Liver (tissue), 9 donors: ENCODE results near the gene CCSER2. TPM values are rescaled to one million over a fixed set of nuclear protein-coding genes. Genes with fewer than 3 reads are reported as not detected.

Experiments
- DNase-seq: peaks from one replicate; pipeline ENCODE4 v3.0.0-alpha.2; 2017; ENCODE audit warnings: low spot score
- H3K27ac ChIP-seq, 2 donors: one replicate each; pipeline ENCODE4 v1.7.0; 2013; ENCODE audit warnings: inconsistent platforms in 2 of 2, low read length in 2 of 2, control low read depth in 1 of 2, low read depth in 1 of 2, mild to moderate bottlenecking in 1 of 2
- H3K27me3 ChIP-seq, 4 donors: one replicate each; pipeline versions ENCODE4 v1.6.1 to v1.7.0; 2013; ENCODE audit warnings: low read length in 3 of 4, inconsistent platforms in 1 of 4, mild to moderate bottlenecking in 1 of 4, moderate library complexity in 1 of 4; ENCODE audit not compliant: control insufficient read depth in 4 of 4, insufficient read depth in 4 of 4
- H3K36me3 ChIP-seq, 4 donors: one replicate each; pipeline versions ENCODE4 v1.6.1 to v1.7.0; 2013; ENCODE audit warnings: low read length in 3 of 4, mild to moderate bottlenecking in 3 of 4, low read depth in 1 of 4, moderate library complexity in 1 of 4; ENCODE audit not compliant: control insufficient read depth in 4 of 4, insufficient read depth in 3 of 4
- H3K4me1 ChIP-seq, 4 donors: one replicate each; pipeline versions ENCODE4 v1.6.1 to v1.7.0; 2013; ENCODE audit warnings: low read length in 3 of 4, mild to moderate bottlenecking in 3 of 4, moderate library complexity in 1 of 4; ENCODE audit not compliant: control insufficient read depth in 4 of 4, insufficient read depth in 4 of 4
- H3K4me3 ChIP-seq, 3 donors: one replicate each; pipeline versions ENCODE4 v1.6.1 to v1.7.0; 2013; ENCODE audit warnings: low read length in 3 of 3, control low read depth in 1 of 3, low read depth in 1 of 3, mild to moderate bottlenecking in 1 of 3
- H3K9ac ChIP-seq, 2 donors: one replicate each; pipeline ENCODE4 v1.7.0; 2013; ENCODE audit warnings: low read length in 2 of 2, mild to moderate bottlenecking in 2 of 2, moderate library complexity in 2 of 2, control low read depth in 1 of 2, low read depth in 1 of 2
- H3K9me3 ChIP-seq, 4 donors: one replicate each; pipeline versions ENCODE4 v1.6.1 to v1.7.0; 2013; ENCODE audit warnings: low read length in 3 of 4; ENCODE audit not compliant: control insufficient read depth in 4 of 4
- EGR1 ChIP-seq, 2 donors: IDR thresholded peaks; 2 replicates each; pipeline ENCODE4 v1.6.1; 2016 to 2018; ENCODE audit warnings: antibody characterized with exemption in 2 of 2, low read depth in 2 of 2
- FOXA1 ChIP-seq: IDR thresholded peaks from 2 replicates; pipeline ENCODE4 v1.6.1; 2016; ENCODE audit warnings: antibody characterized with exemption
- FOXA2 ChIP-seq: IDR thresholded peaks from 2 replicates; pipeline ENCODE4 v1.6.1; 2016; ENCODE audit warnings: antibody characterized with exemption
- GABPA ChIP-seq, 2 donors: IDR thresholded peaks in 1 of 2; conservative IDR thresholded peaks in 1 of 2; 2 replicates each; pipeline ENCODE4 v1.6.1; 2016; ENCODE audit warnings: antibody characterized with exemption in 2 of 2, mild to moderate bottlenecking in 1 of 2, moderate library complexity in 1 of 2
- HNF4A ChIP-seq, 2 donors: conservative IDR thresholded peaks; 2 replicates each; pipeline ENCODE4 v1.6.1; 2016; ENCODE audit warnings: antibody characterized with exemption in 2 of 2, mild to moderate bottlenecking in 2 of 2
- HNF4G ChIP-seq: IDR thresholded peaks from 2 replicates; pipeline ENCODE4 v1.6.1; 2016; ENCODE audit warnings: antibody characterized with exemption
- JUND ChIP-seq, 2 donors: IDR thresholded peaks; 2 replicates each; pipeline ENCODE4 v1.6.1; 2016; ENCODE audit warnings: antibody characterized with exemption in 2 of 2
- NR2F2 ChIP-seq: IDR thresholded peaks from 2 replicates; pipeline ENCODE4 v1.6.1; 2016; ENCODE audit warnings: antibody characterized with exemption
- RAD21 ChIP-seq, 2 donors: IDR thresholded peaks; 2 replicates each; pipeline ENCODE4 v1.6.1; 2016; ENCODE audit warnings: antibody characterized with exemption in 2 of 2, mild to moderate bottlenecking in 2 of 2
- RXRA ChIP-seq, 2 donors: IDR thresholded peaks; 2 replicates each; pipeline ENCODE4 v1.6.1; 2017 to 2018; ENCODE audit warnings: antibody characterized with exemption in 2 of 2, mild to moderate bottlenecking in 1 of 2
- SP1 ChIP-seq: IDR thresholded peaks from 2 replicates; pipeline ENCODE4 v1.6.1; 2018; ENCODE audit warnings: antibody characterized with exemption, mild to moderate bottlenecking
- TAF1 ChIP-seq: conservative IDR thresholded peaks from 2 replicates; pipeline ENCODE4 v1.6.1; 2016; ENCODE audit warnings: antibody characterized with exemption, mild to moderate bottlenecking
- YY1 ChIP-seq: IDR thresholded peaks from 2 replicates; pipeline ENCODE4 v1.6.1; 2016; ENCODE audit warnings: antibody characterized with exemption, mild to moderate bottlenecking
- WGBS: extraction: QIAGEN DNeasy Blood & Tissue Kit; methylation state at CpG from one replicate; pipeline ENCODE4 v1.1.7; 2013; 5-methylcytosine and 5-hydroxymethylcytosine counted together
- polyA plus RNA-seq, 2 donors: library from polyadenylated mRNA; stranded (reverse) in 1 of 2; unstranded in 1 of 2; fragments of 200-250 nt in 1 of 2; fragments of >200 nt in 1 of 2; fragmentation: Nextera tagmentation in 1 of 2; extraction: Ambion mirVana in 1 of 2; gene quantifications; one replicate each; pipeline versions ENCODE4 v1.2.1 to v1.2.3, GENCODE V29; 2013 to 2015
- total RNA-seq, 2 donors: library from RNA; depleted of rRNA; stranded (reverse); fragments of >200 nt; gene quantifications; one replicate each; pipeline ENCODE4 v1.2.3, GENCODE V29; 2014
- TF ChIP-seq, protein P1 (sequence below): fragments of 150-350 bp; IDR thresholded peaks from 2 replicates; pipeline ENCODE4 v1.5.1; 2017; ENCODE audit warnings: improper control_type of control experiment, low read depth, low read length; ENCODE audit not compliant: missing input control
- TF ChIP-seq, protein P2 (sequence below): IDR thresholded peaks from 2 replicates; pipeline ENCODE4 v1.6.1; 2016; ENCODE audit warnings: antibody characterized with exemption
- TF ChIP-seq, protein P3 (sequence below): IDR thresholded peaks from 2 replicates; pipeline ENCODE4 v1.6.1; 2016; ENCODE audit warnings: antibody characterized with exemption
- TF ChIP-seq, protein P4 (sequence below): IDR thresholded peaks from 2 replicates; pipeline ENCODE4 v1.6.1; 2016; ENCODE audit warnings: antibody characterized with exemption
- TF ChIP-seq, protein P5 (sequence below): IDR thresholded peaks from 2 replicates; pipeline ENCODE4 v1.6.1; 2016; ENCODE audit warnings: antibody characterized with exemption, mild to moderate bottlenecking
- donor health status: healthy.
- donor health status: healthy.
- donor health status: healthy.
- donor health status: healthy.
- donor health status: healthy.

Gene CCSER2
- total and polyA plus RNA-seq, 4 donors: 5.6 to 18.2 (median 12.1) TPM

DNA sequence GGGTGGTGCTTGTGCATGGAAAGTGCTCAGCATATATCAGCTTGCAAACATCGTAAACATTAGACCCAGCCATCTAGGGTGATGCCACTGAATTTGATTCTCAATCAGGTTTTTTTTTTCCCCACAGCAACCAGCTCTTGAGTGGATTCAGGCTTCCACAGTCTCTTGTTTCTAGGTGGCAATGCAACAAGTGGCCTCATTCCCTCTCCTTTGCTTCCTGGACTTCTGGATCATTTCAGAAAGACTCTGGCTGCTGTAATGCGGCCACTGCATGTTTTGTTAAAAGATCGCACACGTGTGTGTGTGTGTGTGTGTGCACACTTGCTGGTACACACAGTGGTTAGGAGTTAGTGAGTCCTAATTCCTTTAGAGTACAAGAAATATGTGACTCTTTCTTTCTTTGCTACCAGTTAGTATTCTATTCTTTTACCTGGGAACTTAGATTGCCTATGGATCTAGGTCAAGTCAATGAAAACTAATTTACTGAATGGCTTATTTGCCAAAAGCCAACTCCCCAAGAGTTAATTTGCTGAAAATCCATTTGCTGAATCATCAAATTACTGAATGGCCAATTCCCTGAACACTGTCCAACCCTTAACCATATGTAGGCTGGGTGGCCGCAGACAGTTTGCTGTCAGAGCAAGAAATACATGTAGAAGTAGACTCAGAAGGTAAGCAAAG, 222.5 kb downstream of the CCSER2 start:
- H3K27me3 ChIP-seq: no peaks in the 10 kb centered on the region
- TF ChIP-seq RAD21 (IDR thresholded peaks at IDR 0.05) (no peak), GABPA (IDR thresholded peaks at IDR 0.05 in 1 of 2, conservative IDR thresholded peaks at IDR 0.05 in 1 of 2) (no peak), NR2F2 (no peak), FOXA2 (no peak), HNF4A (conservative IDR thresholded peaks at IDR 0.05) (no peak), HNF4G (no peak), EGR1 (IDR thresholded peaks at IDR 0.05; ENCODE audit: low read depth in 2 of 2) (no peak), SP1 (no peak)
- TF ChIP-seq, protein P1, sequence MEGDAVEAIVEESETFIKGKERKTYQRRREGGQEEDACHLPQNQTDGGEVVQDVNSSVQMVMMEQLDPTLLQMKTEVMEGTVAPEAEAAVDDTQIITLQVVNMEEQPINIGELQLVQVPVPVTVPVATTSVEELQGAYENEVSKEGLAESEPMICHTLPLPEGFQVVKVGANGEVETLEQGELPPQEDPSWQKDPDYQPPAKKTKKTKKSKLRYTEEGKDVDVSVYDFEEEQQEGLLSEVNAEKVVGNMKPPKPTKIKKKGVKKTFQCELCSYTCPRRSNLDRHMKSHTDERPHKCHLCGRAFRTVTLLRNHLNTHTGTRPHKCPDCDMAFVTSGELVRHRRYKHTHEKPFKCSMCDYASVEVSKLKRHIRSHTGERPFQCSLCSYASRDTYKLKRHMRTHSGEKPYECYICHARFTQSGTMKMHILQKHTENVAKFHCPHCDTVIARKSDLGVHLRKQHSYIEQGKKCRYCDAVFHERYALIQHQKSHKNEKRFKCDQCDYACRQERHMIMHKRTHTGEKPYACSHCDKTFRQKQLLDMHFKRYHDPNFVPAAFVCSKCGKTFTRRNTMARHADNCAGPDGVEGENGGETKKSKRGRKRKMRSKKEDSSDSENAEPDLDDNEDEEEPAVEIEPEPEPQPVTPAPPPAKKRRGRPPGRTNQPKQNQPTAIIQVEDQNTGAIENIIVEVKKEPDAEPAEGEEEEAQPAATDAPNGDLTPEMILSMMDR: no peak
- TF ChIP-seq, protein P2, sequence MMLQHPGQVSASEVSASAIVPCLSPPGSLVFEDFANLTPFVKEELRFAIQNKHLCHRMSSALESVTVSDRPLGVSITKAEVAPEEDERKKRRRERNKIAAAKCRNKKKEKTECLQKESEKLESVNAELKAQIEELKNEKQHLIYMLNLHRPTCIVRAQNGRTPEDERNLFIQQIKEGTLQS: no peak
- TF ChIP-seq, protein P3, sequence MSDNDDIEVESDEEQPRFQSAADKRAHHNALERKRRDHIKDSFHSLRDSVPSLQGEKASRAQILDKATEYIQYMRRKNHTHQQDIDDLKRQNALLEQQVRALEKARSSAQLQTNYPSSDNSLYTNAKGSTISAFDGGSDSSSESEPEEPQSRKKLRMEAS: no peak
- H3K27ac ChIP-seq: no peak overlapping the region
- 93% methylated on average over 5 of the region's 5 CpGs for WGBS
- H3K9ac ChIP-seq: no peak overlapping the region
- H3K4me3 ChIP-seq: no peak overlapping the region
- no peak for DNase-seq
- H3K4me1 ChIP-seq: peaks cover 0 to 24% (median 15%) of the 10 kb centered on the region in 4 donors
- no peaks in the 10 kb centered on the region for H3K9me3 ChIP-seq
- no peaks in the 10 kb centered on the region for H3K36me3 ChIP-seq

DNA sequence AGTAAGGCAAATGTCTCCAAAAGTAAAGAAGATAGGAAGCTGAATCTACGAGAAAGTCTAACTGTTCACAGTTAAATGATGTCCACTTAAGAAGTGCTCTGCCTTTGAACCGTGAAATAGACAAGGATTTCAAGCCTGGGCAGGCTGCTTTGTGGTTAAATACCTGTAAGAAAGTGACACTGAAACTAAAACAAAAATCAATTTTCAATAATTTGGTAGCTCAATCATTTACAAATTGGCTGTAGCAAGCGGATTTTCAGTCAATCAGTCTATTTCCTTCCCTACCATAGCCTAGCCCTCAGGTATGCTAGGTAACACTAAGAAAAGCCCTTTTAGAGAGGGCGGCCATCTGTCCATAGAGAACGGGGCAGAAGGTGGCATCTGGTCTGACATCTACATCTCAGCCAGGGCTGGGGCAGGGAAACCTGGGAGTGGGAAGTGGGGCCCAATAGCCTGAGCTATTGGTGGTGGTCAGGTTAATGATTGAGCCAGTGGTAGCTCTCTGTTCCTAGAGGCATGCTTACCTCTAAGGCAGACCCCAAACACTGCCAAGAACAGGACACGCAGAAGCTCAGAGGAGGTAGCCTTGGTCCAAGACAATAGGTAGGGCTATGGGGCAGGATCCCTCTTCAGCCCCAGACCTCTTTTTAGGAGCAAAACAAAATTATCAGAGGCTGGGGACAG, 223.2 kb downstream of the CCSER2 start:
- Histone ChIP-seq H3K27ac (no peak overlapping the region), H3K9ac (no peak overlapping the region), H3K36me3 (no peaks in the 10 kb centered on the region), H3K27me3 (no peaks in the 10 kb centered on the region), H3K4me1 (peaks cover 0 to 24% (median 15%) of the 10 kb centered on the region in 4 donors), H3K4me3 (no peak overlapping the region), H3K9me3 (no peaks in the 10 kb centered on the region)
- TF ChIP-seq FOXA1 (no peak), GABPA (IDR thresholded peaks at IDR 0.05 in 1 of 2, conservative IDR thresholded peaks at IDR 0.05 in 1 of 2) (no peak), HNF4G (no peak), FOXA2 (no peak), YY1 (no peak), TAF1 (no peak), EGR1 (IDR thresholded peaks at IDR 0.05; ENCODE audit: low read depth in 2 of 2) (no peak), HNF4A (conservative IDR thresholded peaks at IDR 0.05) (no peak), SP1 (no peak), NR2F2 (no peak), RXRA (IDR thresholded peaks at IDR 0.05) (no peak), JUND (IDR thresholded peaks at IDR 0.05) (no peak)
- TF ChIP-seq, protein P1: no peak
- TF ChIP-seq, protein P2: no peak
- TF ChIP-seq, protein P3: no peak
- TF ChIP-seq, protein P4, sequence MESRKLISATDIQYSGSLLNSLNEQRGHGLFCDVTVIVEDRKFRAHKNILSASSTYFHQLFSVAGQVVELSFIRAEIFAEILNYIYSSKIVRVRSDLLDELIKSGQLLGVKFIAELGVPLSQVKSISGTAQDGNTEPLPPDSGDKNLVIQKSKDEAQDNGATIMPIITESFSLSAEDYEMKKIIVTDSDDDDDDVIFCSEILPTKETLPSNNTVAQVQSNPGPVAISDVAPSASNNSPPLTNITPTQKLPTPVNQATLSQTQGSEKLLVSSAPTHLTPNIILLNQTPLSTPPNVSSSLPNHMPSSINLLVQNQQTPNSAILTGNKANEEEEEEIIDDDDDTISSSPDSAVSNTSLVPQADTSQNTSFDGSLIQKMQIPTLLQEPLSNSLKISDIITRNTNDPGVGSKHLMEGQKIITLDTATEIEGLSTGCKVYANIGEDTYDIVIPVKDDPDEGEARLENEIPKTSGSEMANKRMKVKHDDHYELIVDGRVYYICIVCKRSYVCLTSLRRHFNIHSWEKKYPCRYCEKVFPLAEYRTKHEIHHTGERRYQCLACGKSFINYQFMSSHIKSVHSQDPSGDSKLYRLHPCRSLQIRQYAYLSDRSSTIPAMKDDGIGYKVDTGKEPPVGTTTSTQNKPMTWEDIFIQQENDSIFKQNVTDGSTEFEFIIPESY: no peak
- TF ChIP-seq, protein P5, sequence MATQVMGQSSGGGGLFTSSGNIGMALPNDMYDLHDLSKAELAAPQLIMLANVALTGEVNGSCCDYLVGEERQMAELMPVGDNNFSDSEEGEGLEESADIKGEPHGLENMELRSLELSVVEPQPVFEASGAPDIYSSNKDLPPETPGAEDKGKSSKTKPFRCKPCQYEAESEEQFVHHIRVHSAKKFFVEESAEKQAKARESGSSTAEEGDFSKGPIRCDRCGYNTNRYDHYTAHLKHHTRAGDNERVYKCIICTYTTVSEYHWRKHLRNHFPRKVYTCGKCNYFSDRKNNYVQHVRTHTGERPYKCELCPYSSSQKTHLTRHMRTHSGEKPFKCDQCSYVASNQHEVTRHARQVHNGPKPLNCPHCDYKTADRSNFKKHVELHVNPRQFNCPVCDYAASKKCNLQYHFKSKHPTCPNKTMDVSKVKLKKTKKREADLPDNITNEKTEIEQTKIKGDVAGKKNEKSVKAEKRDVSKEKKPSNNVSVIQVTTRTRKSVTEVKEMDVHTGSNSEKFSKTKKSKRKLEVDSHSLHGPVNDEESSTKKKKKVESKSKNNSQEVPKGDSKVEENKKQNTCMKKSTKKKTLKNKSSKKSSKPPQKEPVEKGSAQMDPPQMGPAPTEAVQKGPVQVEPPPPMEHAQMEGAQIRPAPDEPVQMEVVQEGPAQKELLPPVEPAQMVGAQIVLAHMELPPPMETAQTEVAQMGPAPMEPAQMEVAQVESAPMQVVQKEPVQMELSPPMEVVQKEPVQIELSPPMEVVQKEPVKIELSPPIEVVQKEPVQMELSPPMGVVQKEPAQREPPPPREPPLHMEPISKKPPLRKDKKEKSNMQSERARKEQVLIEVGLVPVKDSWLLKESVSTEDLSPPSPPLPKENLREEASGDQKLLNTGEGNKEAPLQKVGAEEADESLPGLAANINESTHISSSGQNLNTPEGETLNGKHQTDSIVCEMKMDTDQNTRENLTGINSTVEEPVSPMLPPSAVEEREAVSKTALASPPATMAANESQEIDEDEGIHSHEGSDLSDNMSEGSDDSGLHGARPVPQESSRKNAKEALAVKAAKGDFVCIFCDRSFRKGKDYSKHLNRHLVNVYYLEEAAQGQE: no peak
- 86% methylated on average over 6 of the region's 6 CpGs for WGBS
- DNase-seq: no peak
